Epidermal melanocyte (primary cell): ENCODE data around the gene PPP1R14B.

Experiments used
- DNase-seq: peaks from one replicate; pipeline ENCODE4 v3.0.0; 2011; ENCODE audit warnings: low spot score; ENCODE audit not compliant: insufficient read length

Gene PPP1R14B

GRCh38 chr11:64231546-64231945 lies 15.2 kb downstream of the PPP1R14B start:
- no peak for DNase-seq

- no peak for DNase-seq
Measured at GRCh38 chr11:64230985-64231365, 15.8 kb downstream of the PPP1R14B start.

- peak; percentile 79 for DNase-seq
Measured at GRCh38 chr11:64230171-64230984, 16.4 kb downstream of the PPP1R14B start, which contains the start of gene DNAJC4. DNAJC4 (plus strand) TSS chr11:64230548; CDS start chr11:64230855, 307 bp downstream.

GRCh38 chr11:64229744-64230170 lies 17.0 kb downstream of the PPP1R14B start:
- DNase-seq, result no peak

- no peak for DNase-seq
Measured at GRCh38 chr11:64229090-64229743, 17.5 kb downstream of the PPP1R14B start.

GRCh38 chr11:64227405-64227956 lies 19.3 kb downstream of the PPP1R14B start:
- no peak for DNase-seq

- DNase-seq, result no peak
Measured at GRCh38 chr11:64226507-64227051, 20.2 kb downstream of the PPP1R14B start.

GRCh38 chr11:64225608-64226506 lies 20.9 kb downstream of the PPP1R14B start, which contains the start of the genes NUDT22 and TRPT1:
NUDT22 (plus strand) TSS chr11:64226274; CDS start chr11:64226653, 379 bp downstream.
TRPT1 (minus strand) TSS chr11:64226186; CDS start chr11:64225860, 326 bp downstream.
- DNase-seq, result peak; percentile 94

GRCh38 chr11:64224891-64225607 lies 21.7 kb downstream of the PPP1R14B start:
- DNase-seq, result no peak

GRCh38 chr11:64224151-64224890 lies 22.4 kb downstream of the PPP1R14B start:
- DNase-seq, result no peak

GRCh38 chr11:64223001-64223651 lies 23.6 kb downstream of the PPP1R14B start:
- no peak for DNase-seq

GRCh38 chr11:64222651-64223000 lies 24.1 kb downstream of the PPP1R14B start:
- no peak for DNase-seq

- no peak for DNase-seq
Measured at GRCh38 chr11:64220798-64221197, 25.9 kb downstream of the PPP1R14B start.

- no peak for DNase-seq
Measured at GRCh38 chr11:64220271-64220670, 26.5 kb downstream of the PPP1R14B start.

GRCh38 chr11:64219755-64220154 lies 27.0 kb downstream of the PPP1R14B start:
- no peak for DNase-seq

GRCh38 chr11:64219354-64219684 lies 27.4 kb downstream of the PPP1R14B start:
- DNase-seq, result no peak

- no peak for DNase-seq
Measured at GRCh38 chr11:64218628-64219353, 28.0 kb downstream of the PPP1R14B start.

- DNase-seq, result no peak
Measured at GRCh38 chr11:64216879-64217278, 29.9 kb downstream of the PPP1R14B start.
